Stimulated activated naive CD8-positive, alpha-beta T cell treated with anti-CD3 and anti-CD28 coated beads, Interleukin-15, amount 100 ng/mL, for 72 hours (primary cell): ENCODE measurements around the gene FAM89B.

Experiments
- ATAC-seq: fragments of 150-1000 bp; cut with Tn5 transposase; 2 replicates; pipeline ENCODE4 v1.10.0; 2021; ENCODE audit warnings: mild to moderate bottlenecking, moderate library complexity
- DNase-seq, 2 donors: peaks; one replicate each; pipeline ENCODE4 v3.0.0; 2021 to 2022
- H3K27ac Mint-ChIP-seq, 2 donors: one replicate each; pipeline ENCODE4 v1.8.0; 2022; ENCODE audit warnings: mild to moderate bottlenecking in 2 of 2, mixed read lengths in 2 of 2, moderate library complexity in 2 of 2
- H3K27me3 Mint-ChIP-seq: one replicate; pipeline ENCODE4 v1.8.0; 2022; ENCODE audit warnings: mixed read lengths
- H3K4me1 Mint-ChIP-seq: one replicate; pipeline ENCODE4 v1.8.0; 2022; ENCODE audit warnings: mild to moderate bottlenecking, mixed read lengths
- H3K4me3 Mint-ChIP-seq, 2 donors: one replicate each; pipeline ENCODE4 v1.8.0; 2022; ENCODE audit warnings: mild to moderate bottlenecking in 2 of 2, mixed read lengths in 2 of 2, moderate library complexity in 1 of 2
- H3K9me3 Mint-ChIP-seq, 2 donors: one replicate each; pipeline ENCODE4 v1.8.0; 2022; ENCODE audit warnings: mixed read lengths in 2 of 2

The FAM89B gene

DNA sequence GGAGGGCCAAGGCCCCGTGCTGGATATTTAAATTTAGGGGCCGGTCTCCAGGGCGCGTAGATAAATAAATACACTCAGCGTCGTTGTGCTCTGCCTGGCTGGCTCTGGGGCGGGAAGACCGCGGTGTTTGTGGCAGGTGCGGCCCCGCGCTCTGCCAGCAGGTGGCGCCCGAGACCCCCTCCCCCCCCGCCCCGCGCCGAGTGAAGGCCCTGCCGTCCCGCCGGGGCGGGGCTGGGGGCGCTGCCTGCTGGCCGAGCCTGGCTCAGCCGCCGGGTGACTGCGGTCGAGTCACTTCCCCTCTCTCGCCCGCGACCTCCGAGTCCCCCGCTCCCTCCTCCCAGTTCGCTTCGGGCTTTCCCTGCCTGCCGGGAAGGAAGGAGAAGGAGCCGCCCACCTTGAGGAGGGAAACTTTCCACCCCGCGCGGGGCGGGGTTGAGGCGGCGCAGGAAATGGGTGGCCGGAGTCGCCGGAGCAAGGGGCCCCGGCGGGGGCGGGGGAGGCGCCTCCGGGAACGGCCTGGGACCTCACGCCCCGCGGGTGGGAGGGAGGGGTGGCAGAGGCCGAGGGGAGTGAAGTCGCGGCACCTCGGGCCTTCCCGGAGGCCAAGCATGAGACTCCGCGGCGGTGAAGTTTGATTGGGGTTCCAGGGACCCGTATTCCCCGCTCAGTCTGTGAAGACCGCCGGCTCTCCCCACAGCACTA is 1.9 kb downstream of the FAM89B start:
- Mint-ChIP-seq H3K4me3 (peak overlapping the region; percentile 90 to 91), H3K27ac (peak overlapping the region; percentile 92 to 97), H3K4me1 (peaks cover 78% of the 10 kb centered on the region), H3K9me3 (no peaks in the 10 kb centered on the region), H3K27me3 (no peaks in the 10 kb centered on the region)
- DNase-seq = peak; percentile 93 to 97
- peak; percentile 53 for ATAC-seq

- H3K27me3 Mint-ChIP-seq = no peaks in the 10 kb centered on the region
- ATAC-seq = peak; percentile 33
- DNase-seq = no peak
- H3K4me3 Mint-ChIP-seq = peak overlapping the region; percentile 90 to 91
- H3K9me3 Mint-ChIP-seq = no peaks in the 10 kb centered on the region
- H3K4me1 Mint-ChIP-seq = peaks cover 82% of the 10 kb centered on the region
- H3K27ac Mint-ChIP-seq = peak overlapping the region; percentile 91 to 97
These were observed 2.7 kb downstream of the FAM89B start for GRCh38 chr11:65574811-65575567.

DNA sequence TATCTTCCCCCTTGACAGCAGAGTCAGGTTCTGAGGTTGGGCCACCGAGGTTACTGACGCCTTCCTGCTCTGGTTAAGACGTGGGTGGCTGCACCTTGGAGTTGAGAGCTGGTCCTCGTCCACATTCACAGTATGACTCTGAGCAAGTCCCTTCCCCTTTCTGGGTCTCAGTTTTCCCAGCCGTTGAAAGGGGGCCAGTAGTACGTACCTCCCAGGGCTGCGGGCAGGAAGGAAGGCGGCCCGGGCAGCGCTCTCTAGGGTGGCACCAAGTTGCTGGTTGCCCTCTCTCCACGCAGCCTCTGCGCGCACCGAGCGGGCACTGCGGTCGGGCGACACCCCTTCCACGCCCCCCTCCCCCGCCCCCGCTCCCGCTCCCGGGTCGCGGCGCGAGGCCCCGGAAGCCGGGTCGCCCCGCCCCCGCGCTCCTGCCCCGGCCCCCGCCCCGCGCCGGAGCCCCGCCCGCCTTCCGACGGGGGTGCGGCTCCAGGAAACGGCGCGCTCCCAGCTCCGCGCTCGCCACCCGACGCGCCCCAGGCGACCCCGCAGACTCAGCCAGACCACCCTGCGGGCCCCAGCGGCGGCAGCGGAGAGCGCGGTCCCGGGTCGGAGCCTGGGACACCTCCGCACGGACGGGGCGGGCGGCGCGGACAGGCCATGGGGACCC is 3.4 kb downstream of the FAM89B start, which contains the start of gene EHBP1L1:
TSS of gene EHBP1L1 (plus strand) at position 486 of the 664 bp plus-strand sequence. CDS start 250 bp downstream, outside the sequence.
- H3K4me3 Mint-ChIP-seq = peak within 1 kb of the TSS; percentile 91 to 92
- ATAC-seq (peak; percentile 51), DNase-seq (peak; percentile 80 to 86)
- peak within 1 kb of the TSS; percentile 91 to 97 for H3K27ac Mint-ChIP-seq
- H3K4me1 Mint-ChIP-seq = peaks cover 81% of the 10 kb centered on the region
- no peaks in the 10 kb centered on the region for H3K27me3 Mint-ChIP-seq
- H3K9me3 Mint-ChIP-seq = no peaks in the 10 kb centered on the region

- Mint-ChIP-seq H3K27ac (peak overlapping the region; percentile 76 to 90), H3K4me1 (peaks cover 75% of the 10 kb centered on the region), H3K4me3 (peak overlapping the region; percentile 87 to 92), H3K27me3 (no peaks in the 10 kb centered on the region), H3K9me3 (no peaks in the 10 kb centered on the region)
- no peak for DNase-seq
- ATAC-seq = peak; percentile 0
These were observed 4.0 kb downstream of the FAM89B start for GRCh38 chr11:65576232-65576866.

DNA sequence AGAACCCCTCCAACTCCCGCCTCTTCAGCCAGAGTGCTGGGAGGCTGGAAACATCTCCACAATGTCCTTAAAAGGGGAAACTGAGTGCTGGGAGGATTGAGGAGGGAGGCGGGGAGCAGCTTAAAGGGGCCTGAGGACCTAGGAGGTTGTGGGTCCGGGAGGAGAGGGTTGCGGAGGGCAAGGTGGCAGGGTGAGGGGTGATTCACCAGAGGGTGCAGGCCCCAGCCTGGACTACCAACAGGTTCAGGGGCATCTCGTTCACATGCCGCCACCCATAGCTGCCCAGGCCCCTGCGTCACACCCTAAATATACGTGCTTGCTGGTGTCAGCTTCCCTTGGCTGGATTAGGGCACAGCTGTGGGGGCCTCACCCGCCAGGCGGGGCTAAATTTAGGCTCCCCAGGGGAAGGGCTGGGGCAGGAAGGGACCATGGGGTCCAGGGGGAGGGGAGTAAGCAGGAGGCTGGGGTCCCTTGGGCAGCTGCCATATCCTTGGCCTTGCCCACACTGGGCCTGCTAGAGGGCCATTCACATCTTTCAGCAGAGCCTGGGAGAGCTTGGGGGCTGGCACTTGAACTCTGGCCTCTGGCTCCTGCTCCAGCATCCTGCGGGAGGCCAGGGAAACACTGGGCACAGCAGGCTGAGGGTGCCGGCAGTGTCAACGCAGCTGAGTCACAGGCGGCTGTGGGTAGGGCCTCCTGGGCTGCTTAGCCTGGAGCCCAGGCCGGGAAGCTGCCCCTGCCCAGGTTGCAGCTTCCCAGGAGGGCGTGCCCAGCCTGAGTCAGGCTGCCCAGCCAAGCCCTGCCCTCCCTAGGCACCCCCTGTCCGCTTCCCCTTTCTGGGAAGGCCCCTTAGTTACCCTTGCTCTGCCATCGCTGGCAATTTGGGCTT is 4.8 kb downstream of the FAM89B start:
- Mint-ChIP-seq H3K4me1 (peaks cover 70% of the 10 kb centered on the region), H3K27ac (peak overlapping the region; percentile 76 to 90), H3K27me3 (no peaks in the 10 kb centered on the region), H3K9me3 (no peaks in the 10 kb centered on the region), H3K4me3 (peak overlapping the region; percentile 87 to 92)
- DNase-seq = no peak
- ATAC-seq = no peak

GRCh38 chr11:65577756-65578109 is 5.4 kb downstream of the FAM89B start:
- Mint-ChIP-seq H3K4me1 (peaks cover 72% of the 10 kb centered on the region), H3K27me3 (no peaks in the 10 kb centered on the region), H3K9me3 (no peaks in the 10 kb centered on the region), H3K27ac (peak overlapping the region; percentile 22 to 68), H3K4me3 (peak overlapping the region; percentile 44 to 92)
- ATAC-seq (no peak), DNase-seq (no peak)

DNA sequence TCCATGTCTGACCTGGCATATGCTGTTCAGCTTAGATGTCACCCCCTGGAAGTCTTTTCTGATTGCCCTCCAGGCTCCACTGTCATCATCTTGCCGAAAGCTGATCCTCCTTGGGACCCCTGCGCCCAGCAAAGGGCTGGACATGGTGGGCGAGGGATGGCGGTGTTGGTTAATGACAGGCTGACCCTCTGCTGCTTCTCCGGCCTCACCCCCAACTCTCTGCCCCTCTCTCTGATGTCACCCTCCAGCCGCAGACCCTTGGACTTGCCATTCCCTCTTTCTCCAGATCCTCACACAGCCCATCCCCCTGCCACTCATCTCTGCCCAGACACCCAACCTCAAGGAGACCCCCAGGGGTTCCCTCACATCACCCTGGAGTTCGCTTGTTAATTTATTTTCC is 5.8 kb downstream of the FAM89B start:
- Mint-ChIP-seq H3K9me3 (no peaks in the 10 kb centered on the region), H3K27ac (peak overlapping the region; percentile 22 to 56), H3K4me3 (peak overlapping the region; percentile 44 to 92), H3K4me1 (peaks cover 74% of the 10 kb centered on the region), H3K27me3 (no peaks in the 10 kb centered on the region)
- ATAC-seq (no peak), DNase-seq (no peak)

DNA sequence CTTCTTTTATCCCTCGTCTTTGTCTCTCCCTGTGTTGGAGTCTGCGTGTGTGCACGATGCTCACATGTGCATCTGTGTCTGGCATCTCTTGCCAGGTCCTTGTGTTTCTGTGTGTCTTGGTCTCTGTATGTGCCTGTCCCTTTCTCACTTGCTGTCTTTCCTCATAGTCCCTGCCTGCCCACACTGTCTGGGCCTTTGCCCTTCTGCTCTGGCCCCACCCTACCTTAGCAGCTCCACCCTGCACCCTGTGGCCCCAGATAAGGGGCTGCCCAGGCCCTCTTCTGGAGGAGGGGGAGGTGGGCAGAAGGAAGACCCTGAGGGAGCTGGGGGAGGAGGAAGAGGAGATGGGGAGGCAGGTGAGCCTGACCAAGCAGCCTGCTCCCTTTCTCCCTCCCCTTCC is 6.3 kb downstream of the FAM89B start:
- DNase-seq (no peak), ATAC-seq (no peak)
- Mint-ChIP-seq H3K4me3 (peak overlapping the region; percentile 44 to 92), H3K27ac (peak overlapping the region in 1 of 2 donors; percentile 56), H3K27me3 (no peaks in the 10 kb centered on the region), H3K4me1 (peaks cover 74% of the 10 kb centered on the region), H3K9me3 (no peaks in the 10 kb centered on the region)

- H3K27me3 Mint-ChIP-seq = no peaks in the 10 kb centered on the region
- no peaks in the 10 kb centered on the region for H3K9me3 Mint-ChIP-seq
- peak overlapping the region in 1 of 2 donors; percentile 3 for H3K4me3 Mint-ChIP-seq
- H3K4me1 Mint-ChIP-seq = peaks cover 73% of the 10 kb centered on the region
- no peak overlapping the region for H3K27ac Mint-ChIP-seq
- no peak for DNase-seq
- no peak for ATAC-seq
These were observed 7.0 kb downstream of the FAM89B start for GRCh38 chr11:65579291-65579690.

DNA sequence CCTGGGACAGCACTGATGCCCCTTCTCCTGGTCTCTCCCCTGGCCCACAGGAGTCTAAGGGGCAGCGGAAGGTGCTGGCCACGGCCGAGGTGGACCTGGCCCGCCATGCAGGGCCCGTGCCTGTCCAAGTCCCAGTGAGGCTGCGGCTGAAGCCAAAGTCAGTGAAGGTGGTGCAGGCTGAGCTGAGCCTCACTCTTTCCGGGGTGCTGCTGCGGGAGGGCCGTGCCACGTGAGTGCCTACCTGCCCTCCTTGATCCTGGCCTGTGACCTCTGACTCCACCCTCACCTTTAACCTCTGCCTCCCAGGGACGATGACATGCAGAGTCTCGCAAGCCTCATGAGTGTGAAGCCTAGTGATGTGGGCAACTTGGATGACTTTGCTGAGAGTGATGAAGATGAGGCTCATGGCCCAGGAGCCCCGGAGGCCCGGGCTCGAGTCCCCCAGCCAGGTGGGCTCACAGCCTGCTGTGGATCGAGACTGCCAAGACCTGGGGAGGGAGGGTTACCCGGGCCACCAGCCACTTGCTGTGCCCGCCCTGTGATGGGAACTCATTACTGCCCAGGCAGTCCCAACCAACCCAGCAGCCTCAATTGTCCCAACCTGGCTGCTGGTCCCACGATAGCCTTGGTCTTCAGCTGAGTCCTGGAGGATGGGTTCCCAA is 7.8 kb downstream of the FAM89B start:
- no peak overlapping the region for H3K27ac Mint-ChIP-seq
- DNase-seq (no peak), ATAC-seq (no peak)
- no peak overlapping the region for H3K4me3 Mint-ChIP-seq
- H3K4me1 Mint-ChIP-seq = peaks cover 69% of the 10 kb centered on the region
- no peaks in the 10 kb centered on the region for H3K9me3 Mint-ChIP-seq
- no peaks in the 10 kb centered on the region for H3K27me3 Mint-ChIP-seq

GRCh38 chr11:65580756-65581155 is 8.4 kb downstream of the FAM89B start:
- Mint-ChIP-seq H3K4me3 (no peak overlapping the region), H3K27ac (no peak overlapping the region), H3K27me3 (no peaks in the 10 kb centered on the region), H3K4me1 (peaks cover 69% of the 10 kb centered on the region), H3K9me3 (no peaks in the 10 kb centered on the region)
- no peak for ATAC-seq
- DNase-seq = no peak

GRCh38 chr11:65581928-65582327 is 9.6 kb downstream of the FAM89B start:
- ATAC-seq (no peak), DNase-seq (no peak)
- Mint-ChIP-seq H3K4me1 (peaks cover 74% of the 10 kb centered on the region), H3K4me3 (no peak overlapping the region), H3K27me3 (no peaks in the 10 kb centered on the region), H3K27ac (peak overlapping the region in 1 of 2 donors; percentile 19), H3K9me3 (no peaks in the 10 kb centered on the region)

- no peaks in the 10 kb centered on the region for H3K9me3 Mint-ChIP-seq
- DNase-seq = no peak
- peaks cover 74% of the 10 kb centered on the region for H3K4me1 Mint-ChIP-seq
- H3K4me3 Mint-ChIP-seq = no peak overlapping the region
- no peak for ATAC-seq
- H3K27ac Mint-ChIP-seq = no peak overlapping the region
- H3K27me3 Mint-ChIP-seq = no peaks in the 10 kb centered on the region
These were observed 11.3 kb downstream of the FAM89B start for GRCh38 chr11:65583589-65583988.

- Mint-ChIP-seq H3K4me3 (no peak overlapping the region), H3K27ac (no peak overlapping the region), H3K4me1 (peaks cover 74% of the 10 kb centered on the region), H3K27me3 (no peaks in the 10 kb centered on the region), H3K9me3 (no peaks in the 10 kb centered on the region)
- ATAC-seq (no peak), DNase-seq (no peak)
These were observed 11.8 kb downstream of the FAM89B start for GRCh38 chr11:65584106-65584505.
